Stimulated activated CD8-positive, alpha-beta memory T cell treated with anti-CD3 and anti-CD28 coated beads, Interleukin-12 subunit alpha, Interleukin-12 subunit beta, amount 100 ng/mL, for 4 hours (primary cell): Measurements from ENCODE around the gene CYP4F12.

Source experiments
- DNase-seq: peaks from one replicate; pipeline ENCODE4 v3.0.0-alpha.2; 2020; ENCODE audit warnings: low read depth

Gene CYP4F12

GRCh38 chr19:15715642-15716041, 42.8 kb downstream of the CYP4F12 start:
- no peak for DNase-seq

- DNase-seq: no peak
These were observed 44.9 kb downstream of the CYP4F12 start for GRCh38 chr19:15717809-15718208.

- DNase-seq: no peak
These were observed 48.4 kb downstream of the CYP4F12 start for GRCh38 chr19:15721268-15721667.

GRCh38 chr19:15722956-15723355, 50.1 kb downstream of the CYP4F12 start:
- DNase-seq: no peak

GRCh38 chr19:15727724-15728123, 54.8 kb downstream of the CYP4F12 start, which contains the start of gene OR10H2:
Gene OR10H2 (plus strand): TSS chr19:15728024. CDS start chr19:15728044, 20 bp downstream.
- no peak for DNase-seq

- DNase-seq: no peak
These were observed 57.7 kb downstream of the CYP4F12 start for GRCh38 chr19:15730538-15730937.

GRCh38 chr19:15732388-15732787, 59.5 kb downstream of the CYP4F12 start:
- no peak for DNase-seq

- no peak for DNase-seq
These were observed 61.0 kb downstream of the CYP4F12 start for GRCh38 chr19:15733895-15734294.

GRCh38 chr19:15737722-15738121, 64.8 kb downstream of the CYP4F12 start, which contains the start of gene OR10H3:
Gene OR10H3 (plus strand): TSS chr19:15737985. CDS start chr19:15741393, 3,408 bp downstream.
- DNase-seq: no peak

GRCh38 chr19:15740785-15741184, 67.9 kb downstream of the CYP4F12 start:
- no peak for DNase-seq
